Muscle of leg (tissue), 11 donors: ENCODE results near the gene ODC1. TPM values are rescaled to one million over a fixed set of nuclear protein-coding genes. Genes with fewer than 3 reads are reported as not detected.
A peak's percentile ranks its signal among the peaks of the same experiment; 100 is the strongest.

Experiments
- DNase-seq: peaks from one replicate; pipeline ENCODE4 v3.0.0; 2013
- H3K27ac ChIP-seq: one replicate; pipeline ENCODE4 v1.5.1; 2013; ENCODE audit warnings: mild to moderate bottlenecking, low read length, control low read depth
- H3K27me3 ChIP-seq: one replicate; pipeline ENCODE4 v1.6.1; 2013; ENCODE audit warnings: low read length; ENCODE audit not compliant: control insufficient read depth, insufficient read depth
- H3K36me3 ChIP-seq: one replicate; pipeline ENCODE4 v1.6.1; 2013; ENCODE audit warnings: low read length; ENCODE audit not compliant: control insufficient read depth, insufficient read depth
- H3K4me1 ChIP-seq: one replicate; pipeline ENCODE4 v1.6.1; 2013; ENCODE audit warnings: low read length; ENCODE audit not compliant: control insufficient read depth, insufficient read depth
- H3K4me3 ChIP-seq: one replicate; pipeline ENCODE4 v1.5.1; 2013; ENCODE audit warnings: low read length, control low read depth
- H3K9me3 ChIP-seq: replicated peaks from 2 replicates; pipeline ENCODE4 v1.6.1; 2013; ENCODE audit warnings: low read depth, low read length; ENCODE audit not compliant: control insufficient read depth
- WGBS: methylation state at CpG from one replicate; pipeline ENCODE4 v1.1.5; 2013; ENCODE audit warnings: missing lambda C conversion rate; ENCODE audit not compliant: insufficient coverage; 5-methylcytosine and 5-hydroxymethylcytosine counted together
- polyA plus RNA-seq, 8 donors: library from polyadenylated mRNA; unstranded; fragments of 120-200 nt; gene quantifications; one replicate each; pipeline versions ENCODE4 v1.2.1 to v1.2.3, GENCODE V29; 2013; ENCODE audit warnings: inconsistent platforms in 1 of 8, low replicate concordance in 1 of 8; ENCODE audit not compliant: insufficient read length in 8 of 8, insufficient read depth in 1 of 8
- total RNA-seq: library from RNA; stranded (reverse); fragments of 120-200 nt; gene quantifications from one replicate; pipeline ENCODE4 v1.2.4, GENCODE V29; 2013

ODC1 gene
- total and polyA plus RNA-seq, 9 donors: 99.5 to 135 (median 116) TPM

DNA sequence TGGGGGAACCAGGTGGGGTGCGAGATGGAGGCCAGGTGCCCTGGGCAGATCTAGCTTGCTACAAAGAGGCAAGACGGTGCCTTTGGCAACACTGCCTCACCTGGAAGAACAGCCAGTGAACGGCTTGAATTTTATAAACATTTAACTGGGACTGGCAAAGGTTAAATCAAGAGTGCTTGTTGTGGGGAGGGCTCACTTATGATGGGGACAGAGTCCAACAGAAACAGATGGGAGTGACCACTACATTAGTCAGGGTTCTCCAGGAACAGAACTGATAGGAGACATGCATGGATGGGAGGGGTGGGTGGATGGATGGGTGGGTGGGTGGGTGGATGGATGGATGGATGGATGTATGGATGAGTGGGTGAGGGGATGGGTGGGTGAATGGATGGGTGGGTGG lies 19.2 kb downstream of the ODC1 start:
- Histone ChIP-seq H3K9me3 (no peaks in the 10 kb centered on the region), H3K27ac (no peak overlapping the region), H3K27me3 (peaks cover 10% of the 10 kb centered on the region), H3K4me1 (peaks cover 45% of the 10 kb centered on the region), H3K4me3 (no peak overlapping the region), H3K36me3 (peaks cover 15% of the 10 kb centered on the region)
- WGBS: 97% methylated on average over 3 of the region's 3 CpGs
- DNase-seq: no peak

DNA sequence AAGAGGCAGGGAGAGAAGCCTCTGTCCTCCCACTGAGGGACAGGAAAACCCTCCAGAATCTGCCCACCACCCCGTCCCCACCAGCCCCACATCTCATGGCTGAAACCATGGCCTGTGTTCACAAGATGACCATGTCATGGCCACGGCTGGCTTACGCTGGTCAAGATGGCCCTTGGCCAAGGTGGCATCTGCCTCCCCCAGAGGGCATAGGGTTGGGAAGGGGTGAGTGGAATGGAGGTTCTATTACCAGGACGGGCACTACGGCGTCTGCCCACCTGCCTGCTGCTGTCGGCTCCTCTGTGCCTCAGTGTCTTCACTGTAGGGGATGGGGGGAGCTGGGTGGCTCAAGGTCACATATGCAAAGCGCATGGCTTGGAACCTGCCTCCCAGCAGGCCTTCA lies 19.8 kb downstream of the ODC1 start:
- H3K4me1 ChIP-seq: peaks cover 42% of the 10 kb centered on the region

GRCh38 chr2:10427618-10427949 lies 20.5 kb downstream of the ODC1 start:
- Histone ChIP-seq H3K27me3 (peaks cover 10% of the 10 kb centered on the region), H3K4me1 (peaks cover 42% of the 10 kb centered on the region), H3K4me3 (no peak overlapping the region), H3K9me3 (no peaks in the 10 kb centered on the region), H3K36me3 (peaks cover 18% of the 10 kb centered on the region), H3K27ac (peak overlapping the region; percentile 76)
- 50% methylated on average over 16 of the region's 17 CpGs for WGBS
- DNase-seq: peak; percentile 78

More for the DNA sequence above, 19.8 kb downstream of the ODC1 start:
- H3K4me3 ChIP-seq: no peak overlapping the region
- 84% methylated on average over 4 of the region's 8 CpGs for WGBS
- DNase-seq: no peak
- peaks cover 17% of the 10 kb centered on the region for H3K36me3 ChIP-seq
- H3K27ac ChIP-seq: peak overlapping the region; percentile 76
- no peaks in the 10 kb centered on the region for H3K9me3 ChIP-seq
- peaks cover 10% of the 10 kb centered on the region for H3K27me3 ChIP-seq

- Histone ChIP-seq H3K27ac (peak overlapping the region; percentile 9), H3K9me3 (no peaks in the 10 kb centered on the region), H3K4me1 (peaks cover 35% of the 10 kb centered on the region), H3K4me3 (no peak overlapping the region), H3K27me3 (peaks cover 4% of the 10 kb centered on the region), H3K36me3 (peaks cover 19% of the 10 kb centered on the region)
- no peak for DNase-seq
- WGBS: 83% methylated on average over 30 of the region's 40 CpGs
Measured at GRCh38 chr2:10426726-10427617, 21.2 kb downstream of the ODC1 start.

DNA sequence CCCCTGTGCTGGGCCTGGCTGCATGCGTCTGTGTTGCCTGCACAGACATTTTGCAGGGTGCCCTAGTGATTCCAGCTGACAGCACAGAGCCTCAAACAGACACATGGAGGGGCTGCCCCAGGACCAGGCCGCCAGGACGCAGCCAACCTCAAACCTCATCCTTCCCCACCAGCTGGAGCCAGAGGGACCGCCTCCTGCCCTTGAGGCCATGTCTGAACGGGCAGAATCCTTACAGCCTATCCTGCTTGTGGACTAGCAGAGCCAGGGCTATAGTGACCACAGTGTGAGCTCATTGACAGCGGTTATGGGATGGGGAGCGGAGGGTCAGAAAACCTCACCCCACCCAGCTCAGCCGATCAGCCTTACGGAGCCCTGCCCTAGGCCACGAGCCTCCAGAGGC lies 22.4 kb downstream of the ODC1 start:
- Histone ChIP-seq H3K36me3 (peaks cover 26% of the 10 kb centered on the region), H3K27me3 (no peaks in the 10 kb centered on the region), H3K9me3 (no peaks in the 10 kb centered on the region), H3K27ac (no peak overlapping the region), H3K4me1 (peaks cover 31% of the 10 kb centered on the region), H3K4me3 (no peak overlapping the region)
- 61% methylated on average over 6 of the region's 10 CpGs for WGBS
- no peak for DNase-seq

GRCh38 chr2:10424916-10425505 lies 23.1 kb downstream of the ODC1 start:
- Histone ChIP-seq H3K4me3 (no peak overlapping the region), H3K36me3 (peaks cover 30% of the 10 kb centered on the region), H3K9me3 (no peaks in the 10 kb centered on the region), H3K27ac (no peak overlapping the region), H3K27me3 (no peaks in the 10 kb centered on the region), H3K4me1 (peaks cover 31% of the 10 kb centered on the region)
- WGBS: 73% methylated on average over 5 of the region's 8 CpGs
- DNase-seq: no peak

- DNase-seq: no peak
- no peak overlapping the region for H3K4me3 ChIP-seq
- H3K36me3 ChIP-seq: peaks cover 30% of the 10 kb centered on the region
- WGBS: 72% methylated on average over 4 of the region's 11 CpGs
- H3K4me1 ChIP-seq: peaks cover 31% of the 10 kb centered on the region
- H3K9me3 ChIP-seq: no peaks in the 10 kb centered on the region
- H3K27ac ChIP-seq: no peak overlapping the region
- H3K27me3 ChIP-seq: no peaks in the 10 kb centered on the region
Measured at GRCh38 chr2:10424051-10424450, 24.1 kb downstream of the ODC1 start.

GRCh38 chr2:10423400-10423774 lies 24.7 kb downstream of the ODC1 start:
- peaks cover 30% of the 10 kb centered on the region for H3K36me3 ChIP-seq
- WGBS: 80% methylated on average over 6 of the region's 6 CpGs
- no peak for DNase-seq
- no peaks in the 10 kb centered on the region for H3K27me3 ChIP-seq
- no peak overlapping the region for H3K4me3 ChIP-seq
- H3K27ac ChIP-seq: no peak overlapping the region
- peaks cover 27% of the 10 kb centered on the region for H3K4me1 ChIP-seq
- no peaks in the 10 kb centered on the region for H3K9me3 ChIP-seq

DNA sequence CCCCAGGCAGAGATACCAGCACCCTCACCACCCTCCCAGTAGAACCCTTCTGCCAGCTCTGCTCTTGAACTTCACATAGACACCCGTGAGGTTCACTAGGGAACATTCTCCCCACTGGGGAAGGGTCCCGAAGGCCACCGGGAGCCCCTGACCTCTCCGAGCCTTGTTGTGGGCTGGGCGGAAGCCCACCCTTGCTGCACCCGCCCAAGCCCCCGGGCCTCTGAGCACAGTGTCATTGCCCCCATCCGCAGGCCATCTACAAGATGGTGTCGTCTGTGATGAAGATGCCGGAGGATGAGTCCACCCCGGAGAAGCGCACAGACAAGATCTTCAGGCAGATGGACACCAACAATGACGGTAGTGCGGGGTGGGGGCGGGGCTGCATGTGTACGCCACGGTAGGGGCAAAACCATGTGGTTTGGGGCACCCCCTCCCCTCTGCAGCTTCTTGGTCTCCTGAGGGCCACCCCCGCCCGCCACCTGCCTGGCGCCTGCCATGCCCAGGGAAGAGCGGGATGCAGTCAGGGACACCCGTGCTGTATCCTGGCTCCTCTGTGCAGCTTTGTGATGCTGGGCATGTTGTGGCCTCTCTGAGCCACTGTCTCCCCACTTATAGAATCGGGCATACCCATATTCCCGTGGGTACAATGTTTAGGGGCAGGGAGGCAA lies 25.3 kb downstream of the ODC1 start:
- 92% methylated on average over 18 of the region's 24 CpGs for WGBS
- peaks cover 30% of the 10 kb centered on the region for H3K36me3 ChIP-seq

DNA sequence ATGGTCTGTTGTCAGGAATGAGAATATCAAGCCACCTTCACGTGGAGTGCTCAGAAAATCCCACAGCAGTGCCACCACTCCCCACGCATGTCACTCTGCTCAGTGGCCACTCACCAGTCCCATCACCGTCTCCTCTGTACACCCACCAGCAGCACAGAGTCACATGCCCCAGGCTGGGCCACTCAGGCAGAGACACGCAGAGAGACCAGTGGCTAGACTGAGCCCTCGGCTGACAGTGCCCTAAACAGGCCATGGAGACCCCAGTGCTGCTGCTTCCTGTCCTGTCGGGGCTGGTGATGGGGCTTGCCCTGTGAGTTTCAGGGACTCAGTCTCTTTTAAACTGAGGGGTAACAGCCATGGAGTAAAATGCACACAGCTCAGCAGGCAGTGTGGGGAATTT lies 25.9 kb downstream of the ODC1 start:
- Histone ChIP-seq H3K27ac (no peak overlapping the region), H3K4me1 (peaks cover 17% of the 10 kb centered on the region), H3K27me3 (no peaks in the 10 kb centered on the region), H3K36me3 (peaks cover 30% of the 10 kb centered on the region), H3K4me3 (no peak overlapping the region), H3K9me3 (no peaks in the 10 kb centered on the region)
- WGBS: 66% methylated on average over 6 of the region's 6 CpGs
- no peak for DNase-seq

More for the DNA sequence above, 25.3 kb downstream of the ODC1 start:
- Histone ChIP-seq H3K4me3 (no peak overlapping the region), H3K27ac (no peak overlapping the region), H3K27me3 (no peaks in the 10 kb centered on the region), H3K4me1 (peaks cover 22% of the 10 kb centered on the region), H3K9me3 (no peaks in the 10 kb centered on the region)
- DNase-seq: no peak
